AG09309 (cell line): ENCODE data around the gene SPOPL.

ENCODE experiments used
- DNase-seq: peaks from one replicate; pipeline ENCODE4 v3.0.0-alpha.2; 2010; ENCODE audit warnings: low read depth
- H3K4me3 ChIP-seq: 2 replicates; pipeline ENCODE4 v1.5.1; 2011; ENCODE audit warnings: mild to moderate bottlenecking, low read depth, low read length, moderate library complexity; ENCODE audit not compliant: control insufficient read depth
- CTCF ChIP-seq: IDR thresholded peaks from 2 replicates; pipeline ENCODE4 v1.5.1; 2011; ENCODE audit warnings: mild to moderate bottlenecking, low read depth, low read length, inconsistent platforms; ENCODE audit not compliant: insufficient read depth, control insufficient read depth; ENCODE audit errors: missing control alignments

The SPOPL gene

GRCh38 chr2:138493334-138493733 is 8.2 kb upstream of the SPOPL start:
- no peak for TF ChIP-seq CTCF

GRCh38 chr2:138494265-138494966 is 7.2 kb upstream of the SPOPL start:
- H3K4me3 ChIP-seq: no peak overlapping the region
- TF ChIP-seq CTCF: no peak
- DNase-seq: no peak

More at GRCh38 chr2:138493334-138493733, 8.2 kb upstream of the SPOPL start:
- no peak overlapping the region for H3K4me3 ChIP-seq
- DNase-seq: no peak

- H3K4me3 ChIP-seq: no peak overlapping the region
- DNase-seq: no peak
- no peak for TF ChIP-seq CTCF
Observed at GRCh38 chr2:138495384-138495783, 6.2 kb upstream of the SPOPL start.

- DNase-seq: no peak
- no peak overlapping the region for H3K4me3 ChIP-seq
- TF ChIP-seq CTCF: no peak
Observed at GRCh38 chr2:138496096-138496651, 5.4 kb upstream of the SPOPL start.

- TF ChIP-seq CTCF: no peak
- no peak overlapping the region for H3K4me3 ChIP-seq
Observed at GRCh38 chr2:138497294-138497693, 4.3 kb upstream of the SPOPL start.

GRCh38 chr2:138499684-138500083 is 1.9 kb upstream of the SPOPL start:
- H3K4me3 ChIP-seq: no peak overlapping the region
- no peak for DNase-seq
- TF ChIP-seq CTCF: no peak

More at GRCh38 chr2:138497294-138497693, 4.3 kb upstream of the SPOPL start:
- DNase-seq: no peak
